Lung (tissue), 12 donors: ENCODE data around the gene SNX9. TPM values are rescaled to one million over a fixed set of nuclear protein-coding genes. Genes with fewer than 3 reads are reported as not detected.

Experiments used
- ATAC-seq: fragments of 200-7000 bp; cut with Tn5 transposase; one replicate; pipeline ENCODE4 v1.9.1; 2020; ENCODE audit warnings: moderate number of reproducible peaks; ENCODE audit not compliant: insufficient read depth, low FRiP score
- DNase-seq, 3 donors: peaks; one replicate each; pipeline ENCODE4 v3.0.0-alpha.2; 2013 to 2017
- H3K27ac ChIP-seq, 2 donors: one replicate each; pipeline ENCODE4 v1.5.1; 2013; ENCODE audit warnings: mild to moderate bottlenecking in 2 of 2, moderate library complexity in 2 of 2, control low read depth in 1 of 2, inconsistent platforms in 1 of 2, low read depth in 1 of 2, low read length in 1 of 2
- H3K27me3 ChIP-seq, 3 donors: one replicate each; pipeline ENCODE4 v1.5.1; 2013; ENCODE audit warnings: low read length in 2 of 3; ENCODE audit not compliant: control insufficient read depth in 3 of 3, insufficient read depth in 3 of 3
- H3K36me3 ChIP-seq, 4 donors: one replicate each; pipeline ENCODE4 v1.5.1; 2013; ENCODE audit warnings: low read length in 4 of 4, mild to moderate bottlenecking in 1 of 4, moderate library complexity in 1 of 4; ENCODE audit not compliant: control insufficient read depth in 4 of 4, insufficient read depth in 4 of 4
- H3K4me1 ChIP-seq, 5 donors: one replicate each; pipeline ENCODE4 v1.5.1; 2013; ENCODE audit warnings: low read length in 5 of 5, mild to moderate bottlenecking in 2 of 5, moderate library complexity in 1 of 5; ENCODE audit not compliant: control insufficient read depth in 5 of 5, insufficient read depth in 5 of 5
- H3K4me3 ChIP-seq: one replicate; pipeline ENCODE4 v1.5.1; 2013; ENCODE audit warnings: mild to moderate bottlenecking, control low read depth, moderate library complexity
- H3K9ac ChIP-seq, 2 donors: one replicate each; pipeline ENCODE4 v1.5.1; 2013; ENCODE audit warnings: low read length in 2 of 2, control low read depth in 1 of 2; ENCODE audit not compliant: insufficient read depth in 1 of 2
- H3K9me3 ChIP-seq, 4 donors: one replicate each; pipeline ENCODE4 v1.5.1; 2013; ENCODE audit warnings: low read length in 3 of 4, mild to moderate bottlenecking in 1 of 4, moderate library complexity in 1 of 4; ENCODE audit not compliant: control insufficient read depth in 4 of 4, insufficient read depth in 3 of 4
- WGBS, 2 donors: extraction: QIAGEN DNeasy Blood & Tissue Kit; methylation state at CpG; one replicate each; pipeline ENCODE4 v1.1.7; 2013; 5-methylcytosine and 5-hydroxymethylcytosine counted together
- polyA plus RNA-seq, 2 donors: library from polyadenylated mRNA; stranded (reverse); fragments of 200-250 nt; gene quantifications; one replicate each; pipeline ENCODE4 v1.2.1, GENCODE V29; 2013
- total RNA-seq, 2 donors: library from RNA; depleted of rRNA in 1 of 2; stranded (reverse); fragments of >200 nt in 1 of 2; gene quantifications; one replicate each; pipeline ENCODE4 v1.2.1, GENCODE V29; 2014 to 2021
- TF ChIP-seq, protein P1 (sequence below): IDR thresholded peaks from 2 replicates; pipeline ENCODE4 v1.5.1; 2012; ENCODE audit warnings: mild to moderate bottlenecking; ENCODE audit errors: control extremely low read depth, extremely low read depth
- donor health status: control.
- donor health status: control.
- donor health status: Bipolar disorder and iron deficiency.
- donor health status: healthy.
- donor health status: DM: yes; HTN: yes; CAD: no.

The SNX9 gene
- total and polyA plus RNA-seq, 4 donors, result 13.8 to 35.0 (median 23.8) TPM

DNA sequence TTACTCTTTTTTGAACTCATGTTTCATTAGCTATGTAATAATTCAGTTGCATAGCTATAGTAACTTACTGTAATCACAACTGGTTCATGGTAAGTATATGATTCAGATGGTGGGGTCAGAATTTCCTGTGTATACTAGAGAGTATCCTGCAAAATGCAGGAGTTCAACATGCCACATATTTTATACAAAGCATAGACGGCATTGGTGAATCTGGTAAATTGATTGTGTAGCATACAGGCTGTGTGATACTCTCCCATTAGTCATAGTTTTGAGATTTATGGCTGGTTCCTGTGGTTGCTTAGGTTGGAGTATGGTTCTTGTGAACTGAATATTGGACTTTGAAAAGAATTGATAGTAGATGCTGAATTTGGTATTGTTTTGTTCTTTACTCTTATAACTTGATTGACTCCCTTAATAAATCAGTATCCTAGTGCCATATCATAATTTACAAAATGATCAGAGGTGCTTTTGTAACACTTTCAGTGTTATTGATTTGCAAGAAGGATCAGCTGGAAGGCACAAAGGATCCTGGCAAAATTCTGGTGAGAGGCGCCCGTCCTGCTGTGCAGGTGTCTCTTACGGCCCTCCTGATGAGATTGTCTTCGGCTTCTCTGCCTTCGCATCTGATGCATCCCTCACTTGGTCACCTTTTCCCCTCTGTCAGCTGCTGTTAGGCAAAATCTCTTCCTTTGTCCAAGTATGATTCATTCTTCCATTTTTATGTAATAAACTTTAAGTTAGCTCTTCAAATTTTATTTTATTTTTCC, 22.6 kb downstream of the SNX9 start:
- no peak overlapping the region for H3K4me3 ChIP-seq
- no peaks in the 10 kb centered on the region for H3K36me3 ChIP-seq
- WGBS, 2 donors, result 87 to 92% methylated on average over 6 of the region's 6 CpGs
- no peak overlapping the region for H3K9ac ChIP-seq
- no peaks in the 10 kb centered on the region for H3K27me3 ChIP-seq
- TF ChIP-seq, protein P1, sequence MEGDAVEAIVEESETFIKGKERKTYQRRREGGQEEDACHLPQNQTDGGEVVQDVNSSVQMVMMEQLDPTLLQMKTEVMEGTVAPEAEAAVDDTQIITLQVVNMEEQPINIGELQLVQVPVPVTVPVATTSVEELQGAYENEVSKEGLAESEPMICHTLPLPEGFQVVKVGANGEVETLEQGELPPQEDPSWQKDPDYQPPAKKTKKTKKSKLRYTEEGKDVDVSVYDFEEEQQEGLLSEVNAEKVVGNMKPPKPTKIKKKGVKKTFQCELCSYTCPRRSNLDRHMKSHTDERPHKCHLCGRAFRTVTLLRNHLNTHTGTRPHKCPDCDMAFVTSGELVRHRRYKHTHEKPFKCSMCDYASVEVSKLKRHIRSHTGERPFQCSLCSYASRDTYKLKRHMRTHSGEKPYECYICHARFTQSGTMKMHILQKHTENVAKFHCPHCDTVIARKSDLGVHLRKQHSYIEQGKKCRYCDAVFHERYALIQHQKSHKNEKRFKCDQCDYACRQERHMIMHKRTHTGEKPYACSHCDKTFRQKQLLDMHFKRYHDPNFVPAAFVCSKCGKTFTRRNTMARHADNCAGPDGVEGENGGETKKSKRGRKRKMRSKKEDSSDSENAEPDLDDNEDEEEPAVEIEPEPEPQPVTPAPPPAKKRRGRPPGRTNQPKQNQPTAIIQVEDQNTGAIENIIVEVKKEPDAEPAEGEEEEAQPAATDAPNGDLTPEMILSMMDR, result no peak
- no peak overlapping the region for H3K27ac ChIP-seq
- DNase-seq, result no peak
- no peaks in the 10 kb centered on the region for H3K9me3 ChIP-seq
- no peak for ATAC-seq
- peaks cover 4 to 35% (median 11%) of the 10 kb centered on the region in 5 donors for H3K4me1 ChIP-seq

DNA sequence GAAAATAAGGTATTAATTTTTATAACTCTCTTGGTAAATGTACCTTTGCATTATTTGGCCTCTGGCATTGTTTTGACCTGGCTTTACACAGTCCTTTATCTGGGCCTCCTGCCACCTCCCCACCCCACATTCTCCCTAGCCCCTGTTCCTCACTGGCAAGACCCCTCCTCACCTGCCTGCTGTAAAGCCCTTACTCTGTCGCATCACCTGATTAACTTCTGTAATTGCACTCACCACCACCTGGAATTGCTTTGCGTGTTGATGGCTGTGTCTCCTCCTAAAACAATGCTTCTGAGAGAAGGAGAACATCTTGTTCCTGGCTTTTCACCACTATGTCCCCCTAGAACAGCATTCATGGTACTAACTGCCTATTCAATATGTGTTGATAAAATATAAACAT, 24.8 kb downstream of the SNX9 start:
- H3K36me3 ChIP-seq, result no peaks in the 10 kb centered on the region
- 98 to 99% methylated on average over 2 of the region's 2 CpGs for WGBS, 2 donors

DNA sequence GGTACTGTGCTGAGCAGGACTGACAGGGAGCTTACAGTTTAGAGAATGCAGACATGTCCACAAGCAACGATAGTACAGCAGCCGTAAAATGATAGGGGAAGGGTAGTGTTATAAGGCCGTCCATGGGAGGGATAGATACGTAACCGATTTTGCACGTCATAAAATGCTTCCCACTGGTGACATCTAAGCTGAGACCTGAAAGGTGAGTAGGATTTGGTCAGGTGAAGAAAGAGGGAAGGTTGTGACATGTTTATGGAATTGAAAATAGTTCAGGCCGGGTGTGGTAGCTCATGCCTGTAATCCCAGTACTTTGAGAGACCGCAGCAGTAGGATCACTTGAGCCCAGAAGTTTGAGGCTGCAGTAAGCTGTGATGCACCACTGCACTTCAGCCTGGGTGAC, 25.6 kb downstream of the SNX9 start:
- H3K4me3 ChIP-seq, result no peak overlapping the region
- H3K4me1 ChIP-seq, result peaks cover 4 to 18% (median 9%) of the 10 kb centered on the region in 5 donors
- no peak overlapping the region for H3K9ac ChIP-seq
- 92 to 95% methylated on average over 8 of the region's 8 CpGs for WGBS, 2 donors
- TF ChIP-seq, protein P1, result no peak
- no peak overlapping the region for H3K27ac ChIP-seq
- peaks cover 0 to 8% (median 6%) of the 10 kb centered on the region in 4 donors for H3K9me3 ChIP-seq
- no peak for DNase-seq
- H3K36me3 ChIP-seq, result no peaks in the 10 kb centered on the region
- ATAC-seq, result no peak
- H3K27me3 ChIP-seq, result no peaks in the 10 kb centered on the region

More for the DNA sequence above, 24.8 kb downstream of the SNX9 start:
- ATAC-seq, result no peak
- H3K4me1 ChIP-seq, result peaks cover 4 to 20% (median 9%) of the 10 kb centered on the region in 5 donors
- no peak overlapping the region for H3K27ac ChIP-seq
- H3K9ac ChIP-seq, result no peak overlapping the region
- H3K4me3 ChIP-seq, result no peak overlapping the region
- DNase-seq, result no peak
- H3K9me3 ChIP-seq, result peaks cover 0 to 7% (median 4%) of the 10 kb centered on the region in 4 donors
- H3K27me3 ChIP-seq, result no peaks in the 10 kb centered on the region
- TF ChIP-seq, protein P1, result no peak
